Liver (tissue), 9 donors: Measurements from ENCODE around the gene RPTOR. TPM values are rescaled to one million over a fixed set of nuclear protein-coding genes. Genes with fewer than 3 reads are reported as not detected.

ENCODE experiments used
- DNase-seq: peaks from one replicate; pipeline ENCODE4 v3.0.0-alpha.2; 2017; ENCODE audit warnings: low spot score
- H3K27ac ChIP-seq, 2 donors: one replicate each; pipeline ENCODE4 v1.7.0; 2013; ENCODE audit warnings: inconsistent platforms in 2 of 2, low read length in 2 of 2, control low read depth in 1 of 2, low read depth in 1 of 2, mild to moderate bottlenecking in 1 of 2
- H3K27me3 ChIP-seq, 4 donors: one replicate each; pipeline versions ENCODE4 v1.6.1 to v1.7.0; 2013; ENCODE audit warnings: low read length in 3 of 4, inconsistent platforms in 1 of 4, mild to moderate bottlenecking in 1 of 4, moderate library complexity in 1 of 4; ENCODE audit not compliant: control insufficient read depth in 4 of 4, insufficient read depth in 4 of 4
- H3K36me3 ChIP-seq, 4 donors: one replicate each; pipeline versions ENCODE4 v1.6.1 to v1.7.0; 2013; ENCODE audit warnings: low read length in 3 of 4, mild to moderate bottlenecking in 3 of 4, low read depth in 1 of 4, moderate library complexity in 1 of 4; ENCODE audit not compliant: control insufficient read depth in 4 of 4, insufficient read depth in 3 of 4
- H3K4me1 ChIP-seq, 4 donors: one replicate each; pipeline versions ENCODE4 v1.6.1 to v1.7.0; 2013; ENCODE audit warnings: low read length in 3 of 4, mild to moderate bottlenecking in 3 of 4, moderate library complexity in 1 of 4; ENCODE audit not compliant: control insufficient read depth in 4 of 4, insufficient read depth in 4 of 4
- H3K4me3 ChIP-seq, 3 donors: one replicate each; pipeline versions ENCODE4 v1.6.1 to v1.7.0; 2013; ENCODE audit warnings: low read length in 3 of 3, control low read depth in 1 of 3, low read depth in 1 of 3, mild to moderate bottlenecking in 1 of 3
- H3K9ac ChIP-seq, 2 donors: one replicate each; pipeline ENCODE4 v1.7.0; 2013; ENCODE audit warnings: low read length in 2 of 2, mild to moderate bottlenecking in 2 of 2, moderate library complexity in 2 of 2, control low read depth in 1 of 2, low read depth in 1 of 2
- H3K9me3 ChIP-seq, 4 donors: one replicate each; pipeline versions ENCODE4 v1.6.1 to v1.7.0; 2013; ENCODE audit warnings: low read length in 3 of 4; ENCODE audit not compliant: control insufficient read depth in 4 of 4
- EGR1 ChIP-seq, 2 donors: IDR thresholded peaks; 2 replicates each; pipeline ENCODE4 v1.6.1; 2016 to 2018; ENCODE audit warnings: antibody characterized with exemption in 2 of 2, low read depth in 2 of 2
- FOXA1 ChIP-seq: IDR thresholded peaks from 2 replicates; pipeline ENCODE4 v1.6.1; 2016; ENCODE audit warnings: antibody characterized with exemption
- FOXA2 ChIP-seq: IDR thresholded peaks from 2 replicates; pipeline ENCODE4 v1.6.1; 2016; ENCODE audit warnings: antibody characterized with exemption
- HNF4A ChIP-seq, 2 donors: conservative IDR thresholded peaks; 2 replicates each; pipeline ENCODE4 v1.6.1; 2016; ENCODE audit warnings: antibody characterized with exemption in 2 of 2, mild to moderate bottlenecking in 2 of 2
- HNF4G ChIP-seq: IDR thresholded peaks from 2 replicates; pipeline ENCODE4 v1.6.1; 2016; ENCODE audit warnings: antibody characterized with exemption
- JUND ChIP-seq, 2 donors: IDR thresholded peaks; 2 replicates each; pipeline ENCODE4 v1.6.1; 2016; ENCODE audit warnings: antibody characterized with exemption in 2 of 2
- NR2F2 ChIP-seq: IDR thresholded peaks from 2 replicates; pipeline ENCODE4 v1.6.1; 2016; ENCODE audit warnings: antibody characterized with exemption
- RAD21 ChIP-seq, 2 donors: IDR thresholded peaks; 2 replicates each; pipeline ENCODE4 v1.6.1; 2016; ENCODE audit warnings: antibody characterized with exemption in 2 of 2, mild to moderate bottlenecking in 2 of 2
- RXRA ChIP-seq, 2 donors: IDR thresholded peaks; 2 replicates each; pipeline ENCODE4 v1.6.1; 2017 to 2018; ENCODE audit warnings: antibody characterized with exemption in 2 of 2, mild to moderate bottlenecking in 1 of 2
- TAF1 ChIP-seq: conservative IDR thresholded peaks from 2 replicates; pipeline ENCODE4 v1.6.1; 2016; ENCODE audit warnings: antibody characterized with exemption, mild to moderate bottlenecking
- YY1 ChIP-seq: IDR thresholded peaks from 2 replicates; pipeline ENCODE4 v1.6.1; 2016; ENCODE audit warnings: antibody characterized with exemption, mild to moderate bottlenecking
- WGBS: extraction: QIAGEN DNeasy Blood & Tissue Kit; methylation state at CpG from one replicate; pipeline ENCODE4 v1.1.7; 2013; 5-methylcytosine and 5-hydroxymethylcytosine counted together
- polyA plus RNA-seq, 2 donors: library from polyadenylated mRNA; stranded (reverse) in 1 of 2; unstranded in 1 of 2; fragments of 200-250 nt in 1 of 2; fragments of >200 nt in 1 of 2; fragmentation: Nextera tagmentation in 1 of 2; extraction: Ambion mirVana in 1 of 2; gene quantifications; one replicate each; pipeline versions ENCODE4 v1.2.1 to v1.2.3, GENCODE V29; 2013 to 2015
- total RNA-seq, 2 donors: library from RNA; depleted of rRNA; stranded (reverse); fragments of >200 nt; gene quantifications; one replicate each; pipeline ENCODE4 v1.2.3, GENCODE V29; 2014
- TF ChIP-seq, protein P1 (sequence below): IDR thresholded peaks from 2 replicates; pipeline ENCODE4 v1.6.1; 2016; ENCODE audit warnings: antibody characterized with exemption
- TF ChIP-seq, protein P2 (sequence below): IDR thresholded peaks from 2 replicates; pipeline ENCODE4 v1.6.1; 2016; ENCODE audit warnings: antibody characterized with exemption, mild to moderate bottlenecking
- TF ChIP-seq, protein P3 (sequence below): IDR thresholded peaks from 2 replicates; pipeline ENCODE4 v1.6.1; 2016; ENCODE audit warnings: antibody characterized with exemption
- TF ChIP-seq, protein P4 (sequence below): IDR thresholded peaks from 2 replicates; pipeline ENCODE4 v1.6.1; 2016; ENCODE audit warnings: antibody characterized with exemption
- donor health status: healthy.
- donor health status: healthy.
- donor health status: healthy.
- donor health status: healthy.
- donor health status: healthy.

RPTOR gene
- total and polyA plus RNA-seq, 4 donors = 4.8 to 25.4 (median 11.6) TPM

DNA sequence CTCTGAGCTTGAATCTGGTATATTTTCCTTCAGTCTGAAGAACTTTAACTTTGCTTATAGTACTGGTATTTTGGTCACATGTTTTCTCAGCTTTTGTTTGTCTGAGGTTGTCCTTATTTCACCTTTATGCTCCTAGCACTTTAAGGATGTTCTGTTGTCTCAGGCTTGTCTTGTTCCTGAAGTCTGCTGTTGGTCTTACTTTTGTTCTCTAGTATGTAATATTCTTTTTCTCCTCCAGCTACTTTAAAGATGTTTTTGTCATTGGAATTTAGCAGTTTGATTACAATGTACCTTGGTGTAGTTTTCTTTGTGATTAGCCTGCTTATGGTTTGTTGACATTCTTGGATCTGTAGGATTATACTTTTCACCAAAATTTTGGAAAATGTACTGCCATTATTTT lies 23.6 kb downstream of the RPTOR start:
- no peaks in the 10 kb centered on the region for H3K4me1 ChIP-seq
- no peak for DNase-seq
- H3K4me3 ChIP-seq = no peak overlapping the region
- no peak overlapping the region for H3K9ac ChIP-seq
- H3K9me3 ChIP-seq = no peaks in the 10 kb centered on the region
- no peaks in the 10 kb centered on the region for H3K27me3 ChIP-seq
- TF ChIP-seq YY1 (no peak), HNF4A (conservative IDR thresholded peaks at IDR 0.05) (no peak), RAD21 (IDR thresholded peaks at IDR 0.05) (no peak), FOXA2 (no peak)
- H3K27ac ChIP-seq = no peak overlapping the region
- H3K36me3 ChIP-seq = no peaks in the 10 kb centered on the region

DNA sequence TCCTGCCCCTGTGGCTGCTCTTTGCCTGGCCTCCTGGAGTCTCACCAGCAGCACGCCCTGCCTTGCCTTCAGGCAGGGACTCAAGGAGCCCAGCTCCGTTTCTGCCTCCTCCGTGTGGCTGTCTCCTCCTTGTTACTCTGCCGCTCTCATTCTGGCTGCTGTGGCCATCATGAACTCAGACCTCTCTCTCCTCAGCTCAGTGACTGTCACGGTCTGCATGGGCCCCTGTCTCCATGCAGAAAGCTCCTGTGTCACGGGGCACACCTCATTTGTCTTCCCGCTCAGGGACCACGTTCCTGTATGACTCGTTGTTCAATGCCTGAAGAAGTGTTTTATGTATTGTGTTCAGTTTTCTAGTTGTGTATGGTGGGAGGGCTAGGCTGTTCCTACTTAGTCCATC lies 25.3 kb downstream of the RPTOR start:
- H3K4me1 ChIP-seq = no peaks in the 10 kb centered on the region
- H3K9ac ChIP-seq = no peak overlapping the region
- no peak overlapping the region for H3K4me3 ChIP-seq
- no peak overlapping the region for H3K27ac ChIP-seq
- no peaks in the 10 kb centered on the region for H3K9me3 ChIP-seq
- DNase-seq = no peak
- 94% methylated on average over 9 of the region's 9 CpGs for WGBS
- no peaks in the 10 kb centered on the region for H3K27me3 ChIP-seq
- no peaks in the 10 kb centered on the region for H3K36me3 ChIP-seq
- TF ChIP-seq, protein P1, sequence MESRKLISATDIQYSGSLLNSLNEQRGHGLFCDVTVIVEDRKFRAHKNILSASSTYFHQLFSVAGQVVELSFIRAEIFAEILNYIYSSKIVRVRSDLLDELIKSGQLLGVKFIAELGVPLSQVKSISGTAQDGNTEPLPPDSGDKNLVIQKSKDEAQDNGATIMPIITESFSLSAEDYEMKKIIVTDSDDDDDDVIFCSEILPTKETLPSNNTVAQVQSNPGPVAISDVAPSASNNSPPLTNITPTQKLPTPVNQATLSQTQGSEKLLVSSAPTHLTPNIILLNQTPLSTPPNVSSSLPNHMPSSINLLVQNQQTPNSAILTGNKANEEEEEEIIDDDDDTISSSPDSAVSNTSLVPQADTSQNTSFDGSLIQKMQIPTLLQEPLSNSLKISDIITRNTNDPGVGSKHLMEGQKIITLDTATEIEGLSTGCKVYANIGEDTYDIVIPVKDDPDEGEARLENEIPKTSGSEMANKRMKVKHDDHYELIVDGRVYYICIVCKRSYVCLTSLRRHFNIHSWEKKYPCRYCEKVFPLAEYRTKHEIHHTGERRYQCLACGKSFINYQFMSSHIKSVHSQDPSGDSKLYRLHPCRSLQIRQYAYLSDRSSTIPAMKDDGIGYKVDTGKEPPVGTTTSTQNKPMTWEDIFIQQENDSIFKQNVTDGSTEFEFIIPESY = no peak
- TF ChIP-seq, protein P2, sequence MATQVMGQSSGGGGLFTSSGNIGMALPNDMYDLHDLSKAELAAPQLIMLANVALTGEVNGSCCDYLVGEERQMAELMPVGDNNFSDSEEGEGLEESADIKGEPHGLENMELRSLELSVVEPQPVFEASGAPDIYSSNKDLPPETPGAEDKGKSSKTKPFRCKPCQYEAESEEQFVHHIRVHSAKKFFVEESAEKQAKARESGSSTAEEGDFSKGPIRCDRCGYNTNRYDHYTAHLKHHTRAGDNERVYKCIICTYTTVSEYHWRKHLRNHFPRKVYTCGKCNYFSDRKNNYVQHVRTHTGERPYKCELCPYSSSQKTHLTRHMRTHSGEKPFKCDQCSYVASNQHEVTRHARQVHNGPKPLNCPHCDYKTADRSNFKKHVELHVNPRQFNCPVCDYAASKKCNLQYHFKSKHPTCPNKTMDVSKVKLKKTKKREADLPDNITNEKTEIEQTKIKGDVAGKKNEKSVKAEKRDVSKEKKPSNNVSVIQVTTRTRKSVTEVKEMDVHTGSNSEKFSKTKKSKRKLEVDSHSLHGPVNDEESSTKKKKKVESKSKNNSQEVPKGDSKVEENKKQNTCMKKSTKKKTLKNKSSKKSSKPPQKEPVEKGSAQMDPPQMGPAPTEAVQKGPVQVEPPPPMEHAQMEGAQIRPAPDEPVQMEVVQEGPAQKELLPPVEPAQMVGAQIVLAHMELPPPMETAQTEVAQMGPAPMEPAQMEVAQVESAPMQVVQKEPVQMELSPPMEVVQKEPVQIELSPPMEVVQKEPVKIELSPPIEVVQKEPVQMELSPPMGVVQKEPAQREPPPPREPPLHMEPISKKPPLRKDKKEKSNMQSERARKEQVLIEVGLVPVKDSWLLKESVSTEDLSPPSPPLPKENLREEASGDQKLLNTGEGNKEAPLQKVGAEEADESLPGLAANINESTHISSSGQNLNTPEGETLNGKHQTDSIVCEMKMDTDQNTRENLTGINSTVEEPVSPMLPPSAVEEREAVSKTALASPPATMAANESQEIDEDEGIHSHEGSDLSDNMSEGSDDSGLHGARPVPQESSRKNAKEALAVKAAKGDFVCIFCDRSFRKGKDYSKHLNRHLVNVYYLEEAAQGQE = no peak
- TF ChIP-seq FOXA2 (no peak), HNF4G (no peak), NR2F2 (no peak), YY1 (no peak), FOXA1 (no peak), TAF1 (no peak), RAD21 (IDR thresholded peaks at IDR 0.05) (no peak), EGR1 (IDR thresholded peaks at IDR 0.05; ENCODE audit: low read depth in 2 of 2) (no peak), JUND (IDR thresholded peaks at IDR 0.05) (no peak)
- TF ChIP-seq, protein P3, sequence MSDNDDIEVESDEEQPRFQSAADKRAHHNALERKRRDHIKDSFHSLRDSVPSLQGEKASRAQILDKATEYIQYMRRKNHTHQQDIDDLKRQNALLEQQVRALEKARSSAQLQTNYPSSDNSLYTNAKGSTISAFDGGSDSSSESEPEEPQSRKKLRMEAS = no peak
- TF ChIP-seq, protein P4, sequence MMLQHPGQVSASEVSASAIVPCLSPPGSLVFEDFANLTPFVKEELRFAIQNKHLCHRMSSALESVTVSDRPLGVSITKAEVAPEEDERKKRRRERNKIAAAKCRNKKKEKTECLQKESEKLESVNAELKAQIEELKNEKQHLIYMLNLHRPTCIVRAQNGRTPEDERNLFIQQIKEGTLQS = no peak

DNA sequence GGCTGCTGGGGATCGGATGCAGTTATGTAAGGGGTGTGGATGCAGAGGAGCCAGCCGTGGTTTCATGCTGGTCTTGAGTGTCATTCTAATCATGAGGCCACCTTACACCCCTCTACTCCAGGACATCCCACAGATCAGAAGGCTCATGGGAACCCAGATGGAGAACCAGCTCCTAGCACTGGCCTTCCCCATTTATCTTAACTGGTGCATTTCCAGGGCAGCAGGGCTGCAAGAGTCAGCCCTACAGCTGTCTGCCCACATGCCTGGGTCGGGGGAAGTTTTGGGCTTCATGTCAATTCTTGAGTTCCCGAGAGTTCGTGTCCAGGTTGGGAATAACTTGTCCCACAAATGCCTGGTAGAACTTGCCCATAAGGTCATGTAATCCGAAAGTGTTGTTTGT lies 29.1 kb downstream of the RPTOR start:
- TF ChIP-seq RXRA (IDR thresholded peaks at IDR 0.05) (no peak), FOXA1 (no peak)
- DNase-seq = no peak
- Histone ChIP-seq H3K4me3 (no peak overlapping the region), H3K9me3 (no peaks in the 10 kb centered on the region), H3K27ac (no peak overlapping the region), H3K27me3 (no peaks in the 10 kb centered on the region), H3K9ac (no peak overlapping the region), H3K4me1 (peaks cover 0 to 2% (median 0%) of the 10 kb centered on the region in 4 donors), H3K36me3 (no peaks in the 10 kb centered on the region)
- WGBS = 81% methylated on average over 6 of the region's 6 CpGs
